Measurements from ENCODE around the gene POU3F1. TPM values are rescaled to one million over a fixed set of nuclear protein-coding genes. Genes with fewer than 3 reads are reported as not detected.

The POU3F1 gene
- total RNA-seq (2022; extraction: Qiagen RNA extraction; ENCODE audit: low read depth): not detected in 5 replicates

DNA sequence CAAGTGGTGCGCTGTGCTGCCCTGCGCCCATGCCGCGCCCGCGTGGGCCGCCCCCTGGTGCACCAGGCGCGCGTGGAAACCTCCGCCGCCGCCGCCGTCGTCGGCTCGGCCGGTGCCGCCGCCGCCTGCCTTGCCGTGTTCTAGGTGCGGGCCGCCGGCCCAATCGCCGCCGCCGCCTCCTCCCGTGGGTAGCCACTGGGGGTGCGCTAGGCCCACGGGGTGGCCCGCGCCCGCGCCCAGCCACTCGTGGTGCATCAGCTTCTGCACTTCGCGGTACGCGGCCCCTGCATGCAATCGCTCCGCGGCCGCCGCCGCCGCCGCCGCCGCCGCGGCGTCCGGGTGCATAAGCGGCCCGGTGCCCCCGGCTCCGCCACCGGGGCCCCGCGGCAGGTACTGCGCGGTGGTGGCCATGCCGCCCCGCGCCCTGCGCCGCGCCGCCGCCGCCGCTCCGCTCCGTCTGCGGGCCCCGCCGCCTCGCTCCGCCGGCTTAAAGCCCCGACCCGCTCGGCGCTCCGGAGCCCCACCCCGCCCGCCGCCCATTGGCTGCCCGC lies at the start of gene POU3F1:
POU3F1 (minus strand) TSS at position 461 of the 551 bp plus-strand sequence; CDS start at position 411, 50 bp downstream.

GRCh38 chr1:38012363-38013226 lies 34.0 kb downstream of the POU3F1 start, which contains the start of gene UTP11:
UTP11 (plus strand) TSS chr1:38012734; CDS start chr1:38012803, 69 bp downstream.

GRCh38 chr1:38005195-38006007 lies 41.2 kb downstream of the POU3F1 start, which contains the start of gene FHL3:
FHL3 (minus strand) TSS chr1:38005514; CDS start chr1:37999412, 6,102 bp downstream.

Other genes with a start within 250 kb of the POU3F1 start
- 38.4 to 66.0 TPM (median 58.1 TPM) in 5 replicates for gene C1orf122, start 239.0 kb downstream of the POU3F1 start, total RNA-seq (2022; extraction: Qiagen RNA extraction; ENCODE audit: low read depth)
- gene YRDC, start 238.6 kb downstream of the POU3F1 start, total RNA-seq (2022; extraction: Qiagen RNA extraction; ENCODE audit: low read depth): 11.7 to 19.1 TPM (median 17.7 TPM) in 5 replicates
- 4.4 to 5.4 TPM (median 5.2 TPM) in 5 replicates for gene MTF1, start 187.2 kb downstream of the POU3F1 start, total RNA-seq (2022; extraction: Qiagen RNA extraction; ENCODE audit: low read depth)
- 3.1 to 4.8 TPM (median 4.6 TPM) in 5 replicates for gene INPP5B, start 99.7 kb downstream of the POU3F1 start, total RNA-seq (2022; extraction: Qiagen RNA extraction; ENCODE audit: low read depth)
- 48.4 to 88.9 TPM (median 52.5 TPM) in 5 replicates for gene SF3A3, start 56.8 kb downstream of the POU3F1 start, total RNA-seq (2022; extraction: Qiagen RNA extraction; ENCODE audit: low read depth)
- 8.9 to 9.7 TPM (median 9.5 TPM) in 5 replicates for gene FHL3, start 41.3 kb downstream of the POU3F1 start, total RNA-seq (2022; extraction: Qiagen RNA extraction; ENCODE audit: low read depth)
- gene UTP11, start 34.1 kb downstream of the POU3F1 start, total RNA-seq (2022; extraction: Qiagen RNA extraction; ENCODE audit: low read depth): 41.0 to 64.8 TPM (median 45.2 TPM) in 5 replicates